C4-2B (cell line): ENCODE data around the gene GALNT4.

Source experiments
- H3K27ac ChIP-seq: fragments of 450-650 bp; 2 replicates; pipeline ENCODE4 v1.5.1; 2017
- ZFX ChIP-seq: fragments of 450-650 bp; IDR thresholded peaks from 2 replicates; pipeline ENCODE4 v1.6.1; 2017
- TF ChIP-seq, protein P1 (sequence below): fragments of 450-650 bp; conservative IDR thresholded peaks from 2 replicates; pipeline ENCODE4 v1.5.1; 2017; ENCODE audit warnings: mild to moderate bottlenecking

GALNT4 gene

GRCh38 chr12:89544681-89545184, 20.1 kb upstream of the GALNT4 start:
- no peak for TF ChIP-seq ZFX
- TF ChIP-seq, protein P1, sequence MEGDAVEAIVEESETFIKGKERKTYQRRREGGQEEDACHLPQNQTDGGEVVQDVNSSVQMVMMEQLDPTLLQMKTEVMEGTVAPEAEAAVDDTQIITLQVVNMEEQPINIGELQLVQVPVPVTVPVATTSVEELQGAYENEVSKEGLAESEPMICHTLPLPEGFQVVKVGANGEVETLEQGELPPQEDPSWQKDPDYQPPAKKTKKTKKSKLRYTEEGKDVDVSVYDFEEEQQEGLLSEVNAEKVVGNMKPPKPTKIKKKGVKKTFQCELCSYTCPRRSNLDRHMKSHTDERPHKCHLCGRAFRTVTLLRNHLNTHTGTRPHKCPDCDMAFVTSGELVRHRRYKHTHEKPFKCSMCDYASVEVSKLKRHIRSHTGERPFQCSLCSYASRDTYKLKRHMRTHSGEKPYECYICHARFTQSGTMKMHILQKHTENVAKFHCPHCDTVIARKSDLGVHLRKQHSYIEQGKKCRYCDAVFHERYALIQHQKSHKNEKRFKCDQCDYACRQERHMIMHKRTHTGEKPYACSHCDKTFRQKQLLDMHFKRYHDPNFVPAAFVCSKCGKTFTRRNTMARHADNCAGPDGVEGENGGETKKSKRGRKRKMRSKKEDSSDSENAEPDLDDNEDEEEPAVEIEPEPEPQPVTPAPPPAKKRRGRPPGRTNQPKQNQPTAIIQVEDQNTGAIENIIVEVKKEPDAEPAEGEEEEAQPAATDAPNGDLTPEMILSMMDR, result no peak
- H3K27ac ChIP-seq, result peak overlapping the region; percentile 16; the same call in 1 of the 2 replicates

GRCh38 chr12:89544022-89544421, 19.4 kb upstream of the GALNT4 start:
- H3K27ac ChIP-seq, result no peak overlapping the region
- TF ChIP-seq, protein P1, result no peak
- TF ChIP-seq ZFX, result no peak

DNA sequence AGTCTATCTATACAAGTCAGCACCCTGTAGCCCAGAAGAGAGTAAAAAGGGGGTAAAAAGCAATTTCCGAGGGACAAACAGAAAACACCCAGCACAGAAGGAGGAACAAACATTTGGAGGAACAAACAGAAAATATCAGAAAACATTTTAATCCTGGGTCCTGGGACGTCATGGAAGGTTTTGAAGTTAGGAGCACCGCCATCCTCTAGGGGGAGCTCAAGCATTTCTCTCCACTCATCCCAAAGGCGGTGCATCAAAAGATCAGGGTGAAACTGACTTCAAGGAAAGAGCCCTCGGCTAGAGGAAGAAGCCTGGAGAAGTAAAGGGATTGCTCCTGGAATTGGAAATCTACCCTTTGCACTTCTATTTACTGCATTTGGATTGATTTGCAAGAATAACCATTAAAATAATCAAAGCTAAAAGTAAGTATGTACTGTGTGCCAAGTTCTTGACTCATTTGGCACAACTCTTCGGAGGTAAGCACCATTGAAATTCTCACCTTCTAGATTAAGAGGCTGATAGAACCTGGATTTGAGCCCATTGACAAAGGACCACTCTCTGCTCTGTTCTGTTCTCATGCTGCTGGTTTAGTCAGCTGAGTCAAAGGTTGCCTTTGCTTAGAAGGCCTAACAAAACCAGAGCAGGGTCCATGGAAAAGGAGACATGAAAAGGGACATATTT, 18.5 kb upstream of the GALNT4 start:
- TF ChIP-seq, protein P1, result peak; percentile 88
- TF ChIP-seq ZFX, result no peak
- no peak overlapping the region for H3K27ac ChIP-seq

GRCh38 chr12:89542236-89542635, 17.6 kb upstream of the GALNT4 start:
- TF ChIP-seq ZFX, result no peak
- TF ChIP-seq, protein P1, result no peak
- no peak overlapping the region for H3K27ac ChIP-seq

DNA sequence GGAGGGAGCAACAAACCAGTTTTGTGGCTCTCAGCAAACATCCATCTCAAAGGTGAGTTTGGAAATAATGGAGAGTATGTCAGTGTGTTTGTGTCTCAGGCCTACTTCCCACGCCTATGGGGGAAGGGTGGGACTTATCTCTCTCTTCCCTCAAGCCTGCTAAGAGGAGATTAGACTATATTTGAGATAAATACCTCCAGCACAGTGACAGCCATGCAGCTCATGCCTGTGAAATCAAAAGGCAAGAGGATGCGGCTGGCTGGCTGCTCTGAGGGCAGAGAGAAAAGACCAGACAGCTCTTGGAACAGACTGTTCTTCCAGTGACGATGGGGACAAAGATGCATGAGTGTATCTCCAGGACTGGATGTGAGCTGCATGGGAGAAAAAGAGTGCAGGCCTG, 16.0 kb upstream of the GALNT4 start:
- TF ChIP-seq, protein P1, result no peak

DNA sequence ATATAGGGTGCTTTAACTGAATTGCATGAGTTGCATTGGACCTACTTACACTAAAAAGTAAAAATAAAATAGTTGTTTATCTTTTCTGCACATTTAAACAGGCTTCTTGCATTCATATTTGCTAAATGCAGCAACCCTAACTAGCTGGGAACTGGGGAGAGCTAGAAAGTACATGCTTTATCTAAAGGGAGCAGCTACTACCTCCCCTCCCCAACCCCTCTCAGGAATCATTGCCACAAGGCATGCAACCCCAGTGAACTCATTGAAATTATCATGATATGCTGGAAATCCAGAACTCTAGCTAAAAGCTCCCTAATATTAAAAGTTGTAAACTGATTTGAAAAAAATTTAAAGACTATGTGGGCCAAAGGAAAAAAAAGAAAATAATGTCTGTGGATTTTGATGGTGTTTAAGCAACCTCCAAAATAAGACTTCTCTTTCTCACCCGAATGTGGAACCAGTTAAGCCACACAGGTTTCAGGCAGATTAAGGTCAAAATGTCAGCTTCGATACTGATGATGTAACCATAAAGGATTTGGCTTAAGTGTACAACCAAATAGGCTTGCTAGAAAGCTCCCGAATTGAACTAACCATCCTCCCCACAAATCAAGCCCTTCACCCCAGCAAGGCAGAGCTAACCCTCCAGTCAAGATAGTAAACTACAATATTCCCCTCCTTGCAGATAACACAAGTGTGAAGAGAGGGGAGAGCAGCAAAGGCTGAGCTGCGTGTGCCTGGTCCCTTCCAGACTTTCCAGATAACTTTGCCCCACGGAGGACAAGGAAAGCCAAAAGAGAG, 15.0 kb upstream of the GALNT4 start:
- no peak overlapping the region for H3K27ac ChIP-seq
- TF ChIP-seq, protein P1, result no peak
- no peak for TF ChIP-seq ZFX

More for the DNA sequence above, 16.0 kb upstream of the GALNT4 start:
- H3K27ac ChIP-seq, result no peak overlapping the region; the same call in 1 of the 2 replicates

DNA sequence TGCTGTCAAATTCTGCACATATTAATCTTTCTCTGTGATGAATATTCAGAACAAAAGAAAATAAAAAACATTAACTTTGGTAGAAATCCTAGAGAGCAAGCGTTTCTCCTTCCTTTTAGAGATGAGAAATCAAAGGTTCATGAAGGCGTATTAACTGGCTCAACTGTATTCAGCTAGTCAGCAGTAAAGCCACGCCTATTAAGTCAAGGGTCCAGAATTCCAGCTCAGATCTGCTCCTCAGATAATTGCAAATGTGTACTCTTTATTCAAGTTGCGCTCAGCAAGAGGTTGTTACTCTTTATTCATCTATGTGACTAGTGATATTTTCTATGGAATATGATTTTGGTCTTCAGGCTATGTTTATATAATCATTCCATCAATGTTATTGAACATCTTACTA, 14.3 kb upstream of the GALNT4 start:
- H3K27ac ChIP-seq, result no peak overlapping the region
- TF ChIP-seq, protein P1, result no peak
- no peak for TF ChIP-seq ZFX
